Endothelial cell (in vitro differentiated cells): ENCODE measurements around the gene NME4. TPM values are rescaled to one million over a fixed set of nuclear protein-coding genes. Genes with fewer than 3 reads are reported as not detected.
A peak's percentile ranks its signal among the peaks of the same experiment; 100 is the strongest.

Source experiments
- DNase-seq: peaks from one replicate; pipeline ENCODE4 v3.0.0; 2021; ENCODE audit warnings: low spot score
- H3K27ac Mint-ChIP-seq: one replicate; pipeline ENCODE4 v1.8.0; 2021; ENCODE audit warnings: mixed read lengths, inconsistent platforms; ENCODE audit not compliant: unreplicated experiment
- H3K27me3 Mint-ChIP-seq: one replicate; pipeline ENCODE4 v1.8.0; 2021; ENCODE audit warnings: mild to moderate bottlenecking, moderate library complexity, mixed read lengths, inconsistent platforms; ENCODE audit not compliant: unreplicated experiment
- H3K36me3 Mint-ChIP-seq: one replicate; pipeline ENCODE4 v1.8.0; 2021; ENCODE audit warnings: mild to moderate bottlenecking, low read depth, mixed read lengths, inconsistent platforms; ENCODE audit not compliant: unreplicated experiment
- H3K4me1 Mint-ChIP-seq: one replicate; pipeline ENCODE4 v1.8.0; 2021; ENCODE audit warnings: mild to moderate bottlenecking, mixed read lengths, inconsistent platforms; ENCODE audit not compliant: unreplicated experiment
- H3K4me3 Mint-ChIP-seq: one replicate; pipeline ENCODE4 v1.8.0; 2021; ENCODE audit warnings: mild to moderate bottlenecking, mixed read lengths, inconsistent platforms; ENCODE audit not compliant: unreplicated experiment
- H3K9me3 Mint-ChIP-seq: one replicate; pipeline ENCODE4 v1.8.0; 2021; ENCODE audit warnings: mixed read lengths, inconsistent platforms; ENCODE audit not compliant: unreplicated experiment
- total RNA-seq: library from RNA; stranded (reverse); fragmentation: NEBNext Ultra II Directional; extraction: Animal tissue kit (Norgen Biotek cat#: 25700); gene quantifications from one replicate; pipeline ENCODE4 v1.2.1, GENCODE V29; 2021; ENCODE audit not compliant: unreplicated experiment
- TF ChIP-seq, protein P1 (sequence below): fragments of 200-600 bp; sonication (generic); IDR thresholded peaks from one replicate; pipeline ENCODE4 v1.5.0; 2021; ENCODE audit warnings: antibody characterized with exemption; ENCODE audit not compliant: unreplicated experiment

NME4 gene
- total RNA-seq, 1 donor from 2014 or later = 139 TPM

DNA sequence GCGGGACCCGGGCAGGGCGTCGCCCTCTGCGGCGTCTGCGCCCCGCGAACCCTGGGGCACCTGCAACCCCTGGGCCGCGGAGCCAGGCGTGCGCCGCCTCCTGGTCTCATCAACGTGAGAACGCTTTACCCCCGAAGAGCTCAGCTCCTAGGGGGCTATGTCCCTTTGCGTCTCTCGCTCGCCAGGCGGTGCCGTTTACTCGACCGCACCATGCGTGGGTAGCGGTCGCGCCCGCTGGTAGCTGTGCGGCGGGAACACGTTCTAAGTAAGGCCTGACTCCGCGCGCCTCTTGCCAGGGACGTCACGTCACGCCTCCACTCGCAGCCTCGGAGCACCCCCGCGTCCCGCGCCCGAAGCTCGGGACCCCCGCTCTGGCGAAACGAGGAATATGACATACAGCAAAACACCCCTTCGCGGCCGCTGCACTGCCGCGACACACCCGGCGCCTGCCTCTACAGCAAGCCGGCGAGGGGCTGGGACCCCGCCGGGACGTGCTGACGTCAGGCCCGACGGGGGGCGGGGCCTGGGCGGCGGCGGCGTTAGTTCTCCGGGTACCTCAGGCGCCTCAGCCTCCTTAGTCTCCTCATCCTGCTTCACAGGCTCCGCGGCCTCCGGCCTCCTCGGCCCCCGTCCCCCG is 28.2 kb downstream of the NME4 start, which contains the start of gene RAB11FIP3:
Gene RAB11FIP3 (plus strand): TSS at position 568 of the 637 bp plus-strand sequence. CDS start 358 bp downstream, outside the sequence.
- peaks cover 17% of the 10 kb centered on the region for H3K4me1 Mint-ChIP-seq
- H3K27me3 Mint-ChIP-seq = peaks cover 16% of the 10 kb centered on the region
- TF ChIP-seq, protein P1, sequence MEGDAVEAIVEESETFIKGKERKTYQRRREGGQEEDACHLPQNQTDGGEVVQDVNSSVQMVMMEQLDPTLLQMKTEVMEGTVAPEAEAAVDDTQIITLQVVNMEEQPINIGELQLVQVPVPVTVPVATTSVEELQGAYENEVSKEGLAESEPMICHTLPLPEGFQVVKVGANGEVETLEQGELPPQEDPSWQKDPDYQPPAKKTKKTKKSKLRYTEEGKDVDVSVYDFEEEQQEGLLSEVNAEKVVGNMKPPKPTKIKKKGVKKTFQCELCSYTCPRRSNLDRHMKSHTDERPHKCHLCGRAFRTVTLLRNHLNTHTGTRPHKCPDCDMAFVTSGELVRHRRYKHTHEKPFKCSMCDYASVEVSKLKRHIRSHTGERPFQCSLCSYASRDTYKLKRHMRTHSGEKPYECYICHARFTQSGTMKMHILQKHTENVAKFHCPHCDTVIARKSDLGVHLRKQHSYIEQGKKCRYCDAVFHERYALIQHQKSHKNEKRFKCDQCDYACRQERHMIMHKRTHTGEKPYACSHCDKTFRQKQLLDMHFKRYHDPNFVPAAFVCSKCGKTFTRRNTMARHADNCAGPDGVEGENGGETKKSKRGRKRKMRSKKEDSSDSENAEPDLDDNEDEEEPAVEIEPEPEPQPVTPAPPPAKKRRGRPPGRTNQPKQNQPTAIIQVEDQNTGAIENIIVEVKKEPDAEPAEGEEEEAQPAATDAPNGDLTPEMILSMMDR = no peak
- no peak within 1 kb of the TSS for H3K27ac Mint-ChIP-seq
- no peaks in the 10 kb centered on the region for H3K9me3 Mint-ChIP-seq
- peaks cover 6% of the 10 kb centered on the region for H3K36me3 Mint-ChIP-seq
- H3K4me3 Mint-ChIP-seq = peak within 1 kb of the TSS; percentile 95
- DNase-seq = peak; percentile 72

DNA sequence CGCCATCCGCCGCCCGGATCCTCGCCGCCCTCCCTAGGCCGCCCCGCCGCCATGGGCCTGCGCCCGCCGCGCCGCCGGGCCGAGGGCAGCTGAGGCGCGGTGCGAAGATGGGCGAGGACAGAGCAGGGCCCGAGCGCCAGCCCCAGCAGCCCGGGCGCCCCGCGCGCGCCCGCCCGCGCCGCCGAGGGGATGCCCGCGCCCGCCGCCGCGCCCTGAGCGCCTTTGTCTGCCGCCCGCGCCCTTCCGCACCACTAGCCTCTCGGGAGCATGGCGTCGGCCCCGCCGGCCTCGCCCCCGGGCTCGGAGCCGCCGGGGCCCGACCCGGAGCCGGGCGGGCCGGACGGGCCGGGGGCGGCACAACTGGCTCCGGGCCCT is 28.7 kb downstream of the NME4 start:
- Mint-ChIP-seq H3K9me3 (no peaks in the 10 kb centered on the region), H3K4me1 (peaks cover 17% of the 10 kb centered on the region), H3K4me3 (no peak overlapping the region), H3K27me3 (peaks cover 16% of the 10 kb centered on the region), H3K36me3 (peaks cover 6% of the 10 kb centered on the region), H3K27ac (no peak overlapping the region)
- peak; percentile 31 for DNase-seq
- TF ChIP-seq, protein P1 = no peak

DNA sequence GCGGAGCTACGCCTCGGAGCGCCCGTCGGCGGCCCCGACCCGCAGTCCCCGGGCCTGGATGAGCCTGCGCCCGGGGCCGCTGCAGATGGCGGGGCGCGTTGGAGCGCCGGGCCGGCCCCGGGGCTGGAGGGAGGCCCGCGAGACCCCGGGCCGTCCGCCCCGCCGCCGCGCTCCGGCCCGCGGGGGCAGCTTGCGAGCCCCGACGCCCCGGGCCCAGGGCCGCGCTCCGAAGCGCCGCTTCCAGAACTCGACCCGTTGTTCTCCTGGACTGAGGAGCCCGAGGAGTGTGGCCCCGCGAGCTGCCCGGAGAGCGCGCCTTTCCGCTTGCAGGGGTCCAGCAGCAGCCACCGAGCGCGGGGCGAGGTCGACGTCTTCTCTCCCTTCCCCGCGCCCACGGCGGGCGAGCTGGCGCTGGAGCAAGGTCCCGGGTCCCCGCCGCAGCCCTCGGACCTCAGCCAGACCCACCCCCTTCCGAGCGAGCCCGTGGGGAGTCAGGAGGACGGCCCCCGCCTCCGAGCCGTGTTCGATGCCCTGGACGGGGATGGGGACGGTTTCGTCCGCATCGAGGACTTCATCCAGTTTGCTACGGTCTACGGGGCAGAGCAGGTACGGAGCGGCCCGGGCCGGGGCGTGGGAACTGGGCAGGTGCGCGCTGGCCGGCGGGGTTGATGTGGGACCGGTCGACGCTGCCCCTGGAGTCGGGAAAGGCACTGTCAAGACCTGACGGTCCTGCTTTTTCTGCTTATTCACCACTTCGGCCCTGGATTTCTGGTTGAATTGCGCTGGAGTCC is 29.3 kb downstream of the NME4 start:
- Mint-ChIP-seq H3K4me1 (peaks cover 17% of the 10 kb centered on the region), H3K36me3 (peaks cover 9% of the 10 kb centered on the region), H3K27ac (no peak overlapping the region), H3K27me3 (peaks cover 16% of the 10 kb centered on the region), H3K9me3 (no peaks in the 10 kb centered on the region), H3K4me3 (peak overlapping the region; percentile 95)
- TF ChIP-seq, protein P1 = no peak
- DNase-seq = peak; percentile 38

DNA sequence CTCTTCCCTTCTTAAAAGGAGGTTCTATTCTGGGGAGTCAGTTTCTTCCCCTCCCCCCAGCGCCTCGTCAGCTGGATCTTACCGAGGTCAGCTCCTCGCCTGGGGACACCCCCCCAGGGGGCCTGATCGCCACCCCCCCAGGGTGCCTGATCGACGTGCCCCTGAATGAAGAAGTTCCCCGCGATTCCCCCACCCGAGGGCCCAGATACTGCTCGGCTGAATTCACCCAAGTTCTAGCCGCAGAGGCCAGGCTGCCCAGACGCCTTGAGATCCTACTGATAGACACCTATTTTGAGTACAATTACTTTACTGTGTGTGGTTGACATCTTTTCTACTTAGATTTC is 29.9 kb downstream of the NME4 start:
- H3K27me3 Mint-ChIP-seq = peaks cover 16% of the 10 kb centered on the region
- no peaks in the 10 kb centered on the region for H3K9me3 Mint-ChIP-seq
- peak overlapping the region; percentile 77 for H3K27ac Mint-ChIP-seq

More for the DNA sequence above, 29.9 kb downstream of the NME4 start:
- peaks cover 17% of the 10 kb centered on the region for H3K4me1 Mint-ChIP-seq
- peaks cover 9% of the 10 kb centered on the region for H3K36me3 Mint-ChIP-seq
- DNase-seq = no peak
- peak overlapping the region; percentile 95 for H3K4me3 Mint-ChIP-seq
- TF ChIP-seq, protein P1 = no peak
